Renal cortex interstitium (tissue), 15 donors: ENCODE data around the gene CGREF1. TPM values are rescaled to one million over a fixed set of nuclear protein-coding genes. Genes with fewer than 3 reads are reported as not detected.

Experiments
- DNase-seq, 11 donors: peaks; one replicate each; pipeline ENCODE4 v3.0.0-alpha.2; 2013; ENCODE audit warnings: low read depth in 9 of 11, low spot score in 4 of 11; ENCODE audit errors: extremely low read depth in 1 of 11
- long read RNA-seq, 16 experiments: transcript quantifications; one replicate each; lab custom pipeline, GENCODE V29; 2026
- polyA plus RNA-seq, 3 donors: library from polyadenylated mRNA; unstranded; fragments of 120-200 nt; gene quantifications; one replicate each; pipeline ENCODE4 v1.2.1, GENCODE V29; 2013; ENCODE audit not compliant: insufficient read length in 3 of 3

The CGREF1 gene
- polyA plus RNA-seq = 1 to 10 TPM; 6.2 to 8.6 (median 7.4) TPM
- long read RNA-seq, donor 1, partial matches to known transcripts = 21 of 38 reads
- long read RNA-seq, donor 1, other reads (novel, unspliced or antisense) = 17 of 38 reads
- long read RNA-seq, donor 2, partial matches to known transcripts = 13 of 28 reads
- long read RNA-seq, donor 2, other reads (novel, unspliced or antisense) = 14 of 28 reads
- long read RNA-seq, donor 3, partial matches to known transcripts = 36 of 64 reads
- long read RNA-seq, donor 3, other reads (novel, unspliced or antisense) = 27 of 64 reads
- long read RNA-seq, donor 4 = 0 reads
- long read RNA-seq, donor 5 = 0 reads
- long read RNA-seq, donor 6, partial matches to known transcripts = 22 of 42 reads
- long read RNA-seq, donor 6, other reads (novel, unspliced or antisense) = 19 of 42 reads
- long read RNA-seq, donor 7 = 0 reads
- long read RNA-seq, donor 8, partial matches to known transcripts = 0 of 1 reads
- long read RNA-seq, donor 8, other reads (novel, unspliced or antisense) = 0 of 1 reads
- long read RNA-seq, donor 9, partial matches to known transcripts = 0 of 2 reads
- long read RNA-seq, donor 9, other reads (novel, unspliced or antisense) = 0 of 2 reads
- long read RNA-seq, donor 10 = 0 reads
- long read RNA-seq, donor 11 = 0 reads
- long read RNA-seq, donor 12 = 0 reads
- long read RNA-seq, donor 13, partial matches to known transcripts = 43 of 69 reads
- long read RNA-seq, donor 13, other reads (novel, unspliced or antisense) = 26 of 69 reads
- long read RNA-seq, donor 14 = 0 reads
- long read RNA-seq, donor 15 = 0 reads
- long read RNA-seq, donor 16 = 0 reads

GRCh38 chr2:27118525-27119329, at the start of gene CGREF1:
TSS of gene CGREF1 (minus strand) at chr2:27119128. CDS start at chr2:27104366, 14,762 bp downstream.
- DNase-seq = no peak

GRCh38 chr2:27164960-27165763, 46.2 kb upstream of the CGREF1 start:
- no peak for DNase-seq

GRCh38 chr2:27162151-27163121, 43.5 kb upstream of the CGREF1 start:
- DNase-seq = no peak

GRCh38 chr2:27160191-27160590, 41.3 kb upstream of the CGREF1 start:
- DNase-seq = no peak

DNA sequence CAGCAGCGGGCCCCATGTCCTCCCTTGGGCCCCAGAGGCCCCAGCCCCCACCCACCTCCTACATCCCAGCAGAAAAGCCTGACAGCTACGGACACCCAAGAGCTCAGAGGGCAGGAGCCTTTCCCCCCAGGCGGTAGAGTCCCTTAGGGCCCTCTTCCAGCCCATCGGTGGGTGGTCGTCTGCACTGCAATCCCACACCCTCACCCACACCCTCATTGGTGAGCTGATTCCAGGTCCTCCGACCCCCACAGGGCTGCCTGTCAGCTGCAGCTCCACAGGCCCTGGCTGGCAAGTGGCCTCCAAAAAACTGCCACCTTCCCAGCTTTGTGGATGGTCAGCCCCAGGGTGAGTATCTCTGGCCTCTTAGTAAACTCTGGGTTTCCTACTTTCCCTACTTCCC, 40.3 kb upstream of the CGREF1 start:
- DNase-seq = no peak

DNA sequence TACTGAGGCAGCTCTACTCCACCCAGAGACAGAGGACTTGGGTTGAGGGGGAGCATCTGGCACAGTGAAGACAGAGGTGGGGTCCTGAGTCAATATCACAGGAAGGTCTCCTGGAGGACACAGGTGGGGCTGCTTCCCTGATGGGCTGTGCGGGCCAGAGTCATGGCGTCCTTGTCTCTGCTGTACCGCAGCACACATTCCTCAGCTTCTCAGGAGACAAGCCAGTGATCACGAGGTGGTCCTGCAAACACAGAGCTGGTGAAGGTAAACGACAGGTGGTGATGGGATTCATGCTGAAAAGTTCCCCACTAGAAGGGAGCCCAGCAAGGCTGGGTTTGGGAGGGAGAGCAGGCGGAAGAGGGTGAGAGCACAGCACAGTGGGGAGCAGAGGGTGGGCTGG, 39.5 kb upstream of the CGREF1 start:
- DNase-seq = no peak

- DNase-seq = no peak
Observed at GRCh38 chr2:27155069-27155520, 36.2 kb upstream of the CGREF1 start.

DNA sequence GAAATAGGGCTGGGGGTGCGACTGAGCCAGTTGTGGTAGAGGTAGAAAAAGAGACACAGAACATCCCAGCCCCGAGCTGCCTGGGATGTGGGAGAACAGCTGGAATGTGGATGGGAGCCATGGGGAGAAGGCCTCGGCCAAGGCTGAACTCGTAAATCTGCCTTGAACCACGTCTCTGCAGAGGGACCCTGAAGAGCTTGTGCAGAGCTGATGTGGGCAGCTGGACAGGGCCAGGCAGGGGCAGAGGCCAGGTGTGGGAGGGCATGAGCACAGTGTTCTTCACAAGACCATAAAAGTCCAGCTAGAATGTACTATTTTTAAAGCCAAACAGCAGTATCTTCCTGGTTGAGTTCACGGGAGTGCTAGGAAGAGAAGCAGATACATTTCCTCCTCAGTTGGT, 35.6 kb upstream of the CGREF1 start:
- DNase-seq = peak in 9 of 11 donors; percentile 25 to 55 (median 40)

- no peak for DNase-seq
Observed at GRCh38 chr2:27152796-27153464, 34.0 kb upstream of the CGREF1 start.

GRCh38 chr2:27152102-27152795, 33.3 kb upstream of the CGREF1 start:
- DNase-seq = no peak

- no peak for DNase-seq
Observed at GRCh38 chr2:27150639-27151230, 31.8 kb upstream of the CGREF1 start.

GRCh38 chr2:27149570-27150405, 30.9 kb upstream of the CGREF1 start:
- DNase-seq = no peak

DNA sequence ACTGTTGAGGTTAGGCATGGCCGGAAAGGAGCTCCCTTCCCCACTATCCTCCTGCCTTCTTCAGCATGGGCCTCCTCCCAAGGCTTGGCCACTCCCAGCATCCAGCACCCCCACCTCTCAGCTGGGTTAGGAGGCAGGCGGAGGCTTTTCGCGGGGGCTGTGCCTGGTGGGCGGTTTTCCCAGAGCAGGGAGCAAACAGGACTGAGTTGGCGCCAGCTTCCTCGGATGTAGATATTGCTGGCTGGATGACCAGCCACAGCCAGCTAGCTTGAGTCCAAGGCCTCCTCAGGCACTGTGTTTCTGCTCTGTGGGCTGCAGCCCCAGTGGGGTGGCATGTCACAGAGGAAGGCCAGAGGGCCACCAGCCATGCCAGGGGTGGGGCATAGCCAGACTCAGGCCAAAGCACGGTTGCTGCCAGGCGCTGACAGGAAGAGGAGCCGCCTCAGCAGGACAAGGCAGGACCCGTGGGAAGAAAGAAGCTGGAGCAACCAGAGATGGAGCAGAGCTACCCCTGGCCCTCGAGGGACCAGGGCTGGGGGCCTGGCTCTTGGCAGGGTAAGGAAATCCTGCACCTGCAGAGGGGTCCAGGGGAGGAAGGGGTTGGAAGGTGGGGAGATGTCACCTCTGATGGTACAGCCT, 30.0 kb upstream of the CGREF1 start, which contains the start of gene TCF23:
Gene TCF23 (plus strand): TSS at position 204 of the 639 bp plus-strand sequence. CDS start 130 bp downstream, at position 334.
- DNase-seq = peak in 6 of 11 donors; percentile 20 to 51 (median 32)

- DNase-seq = no peak
Observed at GRCh38 chr2:27147935-27148334, 29.0 kb upstream of the CGREF1 start.
